Mesenteric fat pad (tissue), 1 donor: ENCODE results near the gene UNCX. TPM values are rescaled to one million over a fixed set of nuclear protein-coding genes. Genes with fewer than 3 reads are reported as not detected.
"Not testable (repeated sequence)": the region's sequence is repeated elsewhere in the genome, so short reads cannot be mapped to it uniquely, and the experiment has no call there.

Experiments
- DNase-seq: peaks from one replicate; pipeline ENCODE4 v3.0.0-alpha.2; 2020; ENCODE audit warnings: low spot score
- total RNA-seq: library from RNA; stranded (reverse); fragmentation: NEBNext Ultra II Directional; extraction: Animal tissue kit (Norgen Biotek cat#: 25700); gene quantifications from one replicate; pipeline ENCODE4 v1.2.1, GENCODE V29; 2021
- donor health status: DM: yes; HTN: yes; CAD: no.

Gene UNCX
- total RNA-seq, 1 donor from 2014 or later = not detected

GRCh38 chr7:1255080-1255816, 22.6 kb downstream of the UNCX start:
- DNase-seq = no peak

GRCh38 chr7:1255817-1256340, 23.2 kb downstream of the UNCX start:
- no peak for DNase-seq

GRCh38 chr7:1256621-1257020, 23.9 kb downstream of the UNCX start:
- no peak for DNase-seq

- DNase-seq = no peak
These were observed 24.5 kb downstream of the UNCX start for GRCh38 chr7:1257221-1257620.

GRCh38 chr7:1257863-1258262, 25.2 kb downstream of the UNCX start:
- DNase-seq = no peak

- no peak for DNase-seq
These were observed 27.1 kb downstream of the UNCX start for GRCh38 chr7:1259621-1260243.

GRCh38 chr7:1260244-1260635, 27.6 kb downstream of the UNCX start:
- DNase-seq = no peak

- not testable (repeated sequence) for DNase-seq
These were observed 28.4 kb downstream of the UNCX start for GRCh38 chr7:1261036-1261435.

- no peak for DNase-seq
These were observed 29.8 kb downstream of the UNCX start for GRCh38 chr7:1262441-1262840.

- DNase-seq = no peak
These were observed 30.8 kb downstream of the UNCX start for GRCh38 chr7:1263391-1263951.

- no peak for DNase-seq
These were observed 31.9 kb downstream of the UNCX start for GRCh38 chr7:1264345-1265280.

GRCh38 chr7:1267016-1267900, 34.6 kb downstream of the UNCX start:
- DNase-seq = no peak

- DNase-seq = no peak
These were observed 35.6 kb downstream of the UNCX start for GRCh38 chr7:1268076-1268815.

- no peak for DNase-seq
These were observed 36.2 kb downstream of the UNCX start for GRCh38 chr7:1268866-1269265.

- no peak for DNase-seq
These were observed 36.7 kb downstream of the UNCX start for GRCh38 chr7:1269336-1269890.

- no peak for DNase-seq
These were observed 37.5 kb downstream of the UNCX start for GRCh38 chr7:1270181-1270580.

- no peak for DNase-seq
These were observed 38.4 kb downstream of the UNCX start for GRCh38 chr7:1271046-1271445.

GRCh38 chr7:1271656-1272055, 39.0 kb downstream of the UNCX start:
- DNase-seq = no peak

- DNase-seq = not testable (repeated sequence)
These were observed 39.5 kb downstream of the UNCX start for GRCh38 chr7:1272136-1272535.
